Activated CD4-positive, alpha-beta T cell treated with anti-CD3 and anti-CD28 coated beads for 24 hours (primary cell): ENCODE measurements around the gene ETFA.

Experiments used
- DNase-seq, 2 donors: peaks; one replicate each; pipeline ENCODE4 v3.0.0-alpha.2; 2020; ENCODE audit warnings: low read depth in 2 of 2

ETFA gene

DNA sequence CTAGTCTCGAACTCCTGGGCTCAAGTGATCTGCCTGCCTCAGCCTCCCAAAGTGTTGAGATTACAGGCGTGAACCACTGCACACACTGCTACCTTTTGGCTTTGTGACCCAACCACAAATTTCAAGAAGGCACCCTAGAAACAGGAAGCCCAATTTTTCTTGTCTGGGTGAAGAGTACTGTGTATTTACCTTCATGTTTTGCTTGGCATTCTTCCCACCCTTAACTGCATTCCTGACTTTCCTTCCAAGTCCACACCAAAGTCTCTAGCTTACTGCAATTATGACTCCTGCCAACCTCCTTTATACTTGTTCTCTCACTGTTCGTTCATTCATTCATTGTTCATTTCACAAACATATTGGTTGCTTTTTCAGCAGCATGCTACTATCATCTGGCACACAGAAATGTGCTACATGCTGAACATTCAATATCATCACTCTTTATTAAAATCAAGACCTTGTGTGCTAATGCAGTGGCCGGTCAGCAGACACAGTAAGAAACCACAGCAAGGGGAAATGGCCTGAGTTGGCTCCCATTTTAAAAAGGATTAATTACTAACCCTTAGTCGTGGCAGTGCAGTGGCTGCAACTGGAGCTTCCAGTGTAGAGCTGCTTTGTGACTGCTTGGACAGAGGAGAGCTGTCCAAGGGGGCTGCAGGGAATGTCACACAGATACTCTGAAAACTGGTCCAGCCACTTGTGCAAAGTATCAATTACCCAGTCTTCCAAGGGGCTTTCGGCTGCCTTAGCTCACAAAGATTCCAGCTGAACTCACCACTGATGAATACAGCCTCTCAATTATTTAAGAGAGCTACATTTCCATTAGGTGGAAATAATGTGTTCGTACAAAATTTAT, 94.0 kb downstream of the ETFA start:
- DNase-seq: no peak

DNA sequence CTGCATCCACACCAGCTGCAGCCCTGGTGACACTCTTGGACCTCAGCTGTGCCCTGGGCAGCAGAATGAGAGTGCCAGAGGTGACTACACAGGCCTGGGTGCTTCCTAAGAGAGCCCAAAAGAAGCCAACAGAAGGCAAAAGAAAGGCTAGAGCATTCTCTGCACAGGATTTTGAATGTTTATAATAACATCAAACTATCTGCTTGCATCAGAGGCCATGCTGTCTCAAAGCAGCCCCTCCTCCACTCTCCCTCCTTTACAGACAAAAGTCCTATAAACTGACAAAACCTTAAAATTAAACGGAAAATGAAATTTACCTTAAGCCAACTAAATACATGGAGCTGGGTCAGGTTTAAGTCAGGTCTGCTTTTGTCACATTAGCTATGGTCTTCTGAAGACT, 95.6 kb downstream of the ETFA start:
- DNase-seq: no peak

DNA sequence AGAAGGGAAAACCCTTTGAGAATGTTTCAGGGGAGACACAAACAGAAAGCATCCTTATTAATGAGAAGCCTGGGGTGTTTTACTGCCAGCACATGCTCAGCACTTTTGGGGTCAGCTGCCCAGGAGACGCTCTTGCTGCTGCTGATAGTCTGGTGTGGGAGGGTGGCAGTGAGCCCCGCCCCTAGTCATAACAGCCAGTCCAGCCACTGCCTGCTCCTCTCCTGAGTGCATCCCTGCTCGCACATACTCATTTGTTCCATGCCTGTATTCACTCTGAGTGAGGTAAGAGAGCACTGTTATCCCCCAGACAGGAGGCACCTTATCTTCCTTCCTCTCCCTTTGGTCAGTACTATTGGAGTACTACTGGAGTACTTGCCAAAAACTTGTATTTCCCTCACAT, 101.3 kb downstream of the ETFA start:
- no peak for DNase-seq

DNA sequence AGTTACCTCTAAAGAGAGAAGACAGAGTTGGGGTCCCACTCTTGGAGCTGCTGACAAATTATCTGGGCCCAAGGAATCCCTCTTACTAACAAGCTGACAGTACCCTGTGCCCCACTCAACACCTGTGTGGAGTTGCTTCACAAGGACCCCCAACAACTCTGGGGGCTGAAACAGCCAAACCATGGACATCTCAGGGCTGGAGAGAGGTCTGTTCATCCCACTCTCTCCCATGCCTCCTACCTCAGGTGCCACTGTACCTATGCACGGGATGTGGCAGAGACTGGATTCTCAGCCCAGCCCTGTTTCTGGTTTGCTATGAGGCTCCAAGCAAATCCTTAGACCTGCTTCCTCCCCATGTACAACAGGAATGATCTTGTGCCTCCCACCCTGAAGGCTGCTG, 101.7 kb downstream of the ETFA start:
- DNase-seq: no peak

DNA sequence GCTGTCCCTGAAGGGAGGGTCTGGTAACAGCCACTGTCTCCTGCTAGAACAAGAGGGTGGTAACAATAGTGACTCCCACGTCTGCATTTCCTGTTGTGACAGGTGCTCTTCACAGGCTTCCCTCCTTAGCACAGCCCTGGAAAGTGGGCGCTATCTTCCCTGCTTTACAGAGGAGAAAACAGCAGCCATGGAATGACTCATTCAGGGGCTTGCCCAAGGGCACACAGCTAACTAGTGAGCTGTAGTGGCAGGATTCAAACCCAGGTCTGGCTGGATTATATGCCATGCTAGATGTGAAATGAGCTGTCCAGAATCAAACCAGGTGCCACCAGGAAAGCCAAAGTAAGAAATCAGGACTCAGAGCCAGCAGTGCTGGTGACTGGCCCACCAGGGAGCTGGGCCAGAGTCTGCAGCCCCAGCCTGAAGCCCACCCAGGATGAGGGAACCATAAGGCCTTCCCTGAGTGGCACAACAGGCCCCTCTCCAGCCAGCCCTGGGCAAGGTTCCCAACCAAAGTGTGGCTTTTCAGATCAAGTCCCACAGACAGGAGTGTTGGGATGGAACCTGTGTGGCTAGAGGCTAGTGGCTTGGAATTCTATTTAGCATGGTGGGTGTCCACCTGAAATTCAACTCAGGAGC, 102.4 kb downstream of the ETFA start:
- no peak for DNase-seq

DNA sequence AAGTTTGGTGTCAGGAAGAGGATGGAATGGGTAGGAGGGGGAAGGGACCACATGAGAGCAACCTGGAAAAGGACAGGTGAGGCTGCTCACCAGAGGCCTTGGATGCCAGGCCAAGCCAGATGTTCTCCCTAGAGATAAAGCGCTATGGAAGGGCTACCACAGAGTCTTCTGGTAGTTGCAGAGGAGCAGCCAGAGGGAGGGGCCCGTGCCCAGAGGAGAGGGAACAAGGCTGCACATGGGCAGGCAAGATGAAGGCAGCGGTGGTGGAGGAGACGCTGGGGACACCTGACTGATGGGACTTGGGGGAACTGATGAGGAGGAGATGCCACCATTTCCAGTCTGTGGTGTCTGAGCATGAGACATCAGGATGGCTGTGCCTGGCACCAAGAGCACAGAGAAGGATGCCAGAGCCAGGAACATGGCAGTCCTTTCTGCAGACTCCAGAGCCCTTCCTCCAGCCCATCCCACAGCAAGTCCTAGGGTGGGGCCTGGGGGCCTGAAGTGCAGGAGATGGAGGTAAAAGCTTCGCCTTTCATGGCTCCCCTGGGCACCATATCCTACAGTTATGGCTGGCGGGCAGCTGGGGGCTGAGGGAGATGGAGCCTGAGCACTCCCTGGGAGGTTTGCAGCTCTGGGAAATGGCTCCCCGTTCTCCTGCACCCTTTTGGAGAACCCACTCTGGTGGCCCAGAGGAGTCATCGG, 103.0 kb downstream of the ETFA start:
- DNase-seq: no peak

DNA sequence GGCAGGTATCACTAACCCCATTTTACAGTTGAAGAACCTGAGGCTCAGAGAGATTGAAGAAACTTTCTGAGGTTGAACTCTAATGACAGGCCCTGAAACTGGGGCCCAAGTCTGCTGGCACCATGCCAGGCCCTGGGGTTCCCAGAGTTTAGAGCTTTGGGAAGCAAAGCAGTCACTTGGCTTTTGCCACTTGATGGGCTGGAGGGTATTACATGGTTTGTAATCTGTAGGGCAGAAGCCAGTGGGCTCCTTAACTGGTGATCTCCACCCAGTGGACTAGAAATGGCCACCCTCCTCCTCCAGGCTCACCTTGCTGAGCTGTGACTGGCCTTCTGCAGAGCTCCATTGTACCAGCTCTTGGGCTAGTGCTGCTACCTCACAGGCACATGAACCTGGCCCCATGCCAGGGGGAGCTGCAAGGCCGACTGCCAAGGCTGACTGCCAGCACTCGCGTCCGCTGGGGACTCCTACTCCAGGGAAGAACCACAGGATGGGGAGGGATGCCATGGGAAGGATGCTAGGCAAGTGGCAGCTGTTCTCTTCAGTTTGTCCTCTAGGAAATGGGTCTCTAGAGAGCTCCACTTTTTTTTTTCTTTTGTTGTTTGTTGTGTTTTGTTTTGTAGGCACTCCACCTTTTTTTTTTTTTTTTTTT, 104.8 kb downstream of the ETFA start:
- no peak for DNase-seq

DNA sequence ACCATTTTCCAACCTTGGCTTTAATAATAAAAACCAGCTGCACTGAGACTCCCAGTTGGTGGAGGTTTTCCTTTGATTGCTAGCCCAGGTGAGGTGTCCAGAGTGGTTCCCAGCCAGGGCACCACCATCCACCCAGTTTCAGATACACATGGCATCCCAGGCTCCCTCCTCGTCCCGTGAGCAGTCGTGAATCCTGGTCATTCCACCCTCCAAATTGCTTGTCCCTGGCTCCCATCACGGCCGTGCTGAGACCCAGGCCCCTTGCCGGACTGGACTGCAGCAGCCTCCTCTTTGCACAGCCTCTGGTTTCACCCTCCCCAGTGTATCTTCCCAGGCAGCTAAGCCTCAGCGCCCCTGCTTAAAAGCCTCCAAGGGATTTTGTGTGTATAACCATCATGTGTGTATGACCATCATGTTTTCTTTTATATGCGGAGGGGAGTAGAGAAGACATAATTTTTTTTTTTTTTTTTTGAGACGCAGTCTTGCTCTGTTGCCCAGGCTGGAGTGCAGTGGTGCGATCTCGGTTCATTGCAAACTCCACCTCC, 106.3 kb downstream of the ETFA start:
- no peak for DNase-seq

DNA sequence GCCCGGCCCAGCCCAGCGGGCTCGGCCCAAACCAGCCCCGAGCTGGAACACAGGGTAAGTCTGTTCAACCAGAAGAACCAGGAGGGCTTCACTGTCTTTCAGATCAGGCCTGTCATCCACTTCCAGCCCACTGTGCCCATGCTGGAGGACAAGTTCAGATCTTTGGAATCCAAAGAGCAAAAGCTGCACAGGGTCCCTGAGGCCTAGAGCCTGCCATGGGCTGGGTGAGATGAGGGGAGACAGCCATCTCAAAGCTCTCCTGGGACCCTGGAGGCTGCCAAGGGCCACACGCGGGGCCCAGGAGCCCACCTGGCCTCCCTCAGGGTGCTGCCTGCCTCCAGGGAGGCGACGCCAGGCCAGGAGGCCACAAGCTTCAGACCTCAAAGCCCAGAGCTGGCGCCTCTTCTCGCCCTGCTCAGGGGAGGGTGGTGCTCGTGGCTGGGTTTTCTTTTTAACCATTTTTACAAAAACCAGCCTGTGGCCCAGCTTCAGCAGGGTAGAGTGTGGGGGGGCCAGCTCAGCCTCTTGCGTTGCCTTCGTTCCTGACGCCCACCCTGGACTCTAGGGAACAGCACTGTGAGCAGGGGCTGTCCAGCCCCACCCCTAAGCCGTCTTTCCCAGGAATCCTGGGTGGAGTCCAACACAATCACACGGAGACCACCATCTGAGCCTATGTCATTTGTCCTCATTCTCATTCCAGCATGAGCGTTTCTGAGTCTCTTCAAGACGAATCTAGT, 107.0 kb downstream of the ETFA start:
- no peak for DNase-seq

DNA sequence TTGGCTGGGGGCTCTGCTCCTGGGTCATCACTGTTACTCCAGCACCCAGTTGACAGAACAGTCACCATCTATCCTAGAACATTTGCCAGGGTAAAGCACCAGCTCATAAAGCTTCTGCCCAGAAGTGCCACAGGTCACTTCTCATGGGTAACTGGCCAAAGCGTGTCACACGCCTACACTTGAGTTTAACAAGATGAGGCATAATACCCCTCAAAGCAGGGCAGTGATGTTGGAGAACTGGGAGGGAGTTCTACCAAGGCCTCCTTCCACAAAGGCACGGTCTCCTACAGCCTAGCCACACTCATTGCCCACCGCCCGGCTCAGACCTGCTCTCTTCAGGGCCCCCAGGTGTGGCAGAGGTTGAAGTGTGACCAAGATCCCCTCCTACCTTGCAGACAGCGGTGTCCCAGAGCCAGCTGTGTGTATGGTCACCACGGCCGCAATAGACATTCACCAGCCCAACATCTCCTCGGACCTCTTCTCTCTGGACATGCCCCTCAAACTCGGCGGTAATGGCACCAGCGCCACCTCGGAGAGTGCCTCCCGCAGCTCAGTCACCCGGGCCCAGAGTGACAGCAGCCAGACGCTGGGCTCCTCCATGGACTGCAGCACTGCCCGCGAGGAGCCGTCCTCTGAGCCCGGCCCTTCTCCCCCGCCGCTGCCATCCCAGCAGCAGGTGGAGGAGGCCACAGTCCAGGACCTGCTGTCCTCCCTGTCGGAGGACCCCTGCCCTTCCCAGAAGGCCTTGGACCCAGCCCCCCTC, 107.7 kb downstream of the ETFA start:
- DNase-seq: no peak

DNA sequence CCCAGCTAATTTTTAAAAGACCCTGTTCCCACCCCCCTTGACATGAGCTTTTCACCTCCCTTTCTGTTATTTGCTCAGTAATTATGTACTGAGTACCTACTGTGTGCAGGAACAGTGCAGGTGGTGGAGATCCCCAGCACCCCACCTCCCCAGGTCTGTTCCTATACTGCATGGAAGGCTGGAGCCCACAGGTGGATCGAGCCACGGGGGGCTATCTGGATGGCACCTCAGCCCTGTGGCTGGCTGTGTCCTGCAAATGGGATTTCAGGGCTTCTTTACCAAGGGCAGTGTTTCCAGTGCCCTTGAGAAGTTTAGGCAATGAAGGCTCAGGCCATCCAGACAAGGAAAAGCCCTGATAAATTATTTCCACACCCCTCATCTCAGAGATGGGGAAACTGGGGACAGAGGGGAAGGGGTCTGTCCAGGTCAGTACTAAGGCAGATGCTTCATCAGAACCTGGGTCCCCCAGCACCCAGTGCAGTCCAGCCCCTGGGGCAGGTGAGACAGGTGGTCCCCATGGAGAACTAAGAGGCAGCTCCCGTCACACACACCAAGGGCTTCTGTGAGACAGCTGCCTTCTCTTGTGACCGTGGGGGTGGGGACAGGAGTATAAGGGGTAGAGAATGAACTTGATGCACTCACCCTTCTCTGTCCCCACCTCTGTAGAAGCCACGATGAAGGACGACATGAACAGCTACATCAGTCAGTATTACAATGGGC, 109.6 kb downstream of the ETFA start:
- no peak for DNase-seq

DNA sequence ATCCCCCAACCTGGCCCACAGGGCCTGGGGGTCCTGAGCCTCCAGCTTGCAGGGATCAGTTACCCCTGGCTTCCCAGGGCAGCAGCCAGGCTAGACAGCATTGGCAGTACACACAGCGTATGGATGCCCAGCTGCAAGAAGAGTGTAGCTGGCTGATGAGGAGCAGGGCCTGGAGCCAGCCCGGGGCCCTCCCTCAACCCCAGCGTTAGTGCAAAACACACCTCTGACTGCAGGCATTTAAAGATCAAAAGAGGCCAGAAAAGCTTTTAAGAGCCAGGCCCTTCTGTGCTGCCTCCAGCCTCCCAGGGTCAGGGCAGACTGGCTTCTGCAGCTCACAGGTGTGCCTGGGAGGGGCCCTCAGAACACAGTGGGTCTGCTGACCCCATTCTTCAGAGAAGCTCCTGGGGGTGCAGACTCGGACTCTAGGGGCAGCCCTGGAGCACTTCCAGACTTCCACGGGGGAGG, 110.6 kb downstream of the ETFA start:
- no peak for DNase-seq

DNA sequence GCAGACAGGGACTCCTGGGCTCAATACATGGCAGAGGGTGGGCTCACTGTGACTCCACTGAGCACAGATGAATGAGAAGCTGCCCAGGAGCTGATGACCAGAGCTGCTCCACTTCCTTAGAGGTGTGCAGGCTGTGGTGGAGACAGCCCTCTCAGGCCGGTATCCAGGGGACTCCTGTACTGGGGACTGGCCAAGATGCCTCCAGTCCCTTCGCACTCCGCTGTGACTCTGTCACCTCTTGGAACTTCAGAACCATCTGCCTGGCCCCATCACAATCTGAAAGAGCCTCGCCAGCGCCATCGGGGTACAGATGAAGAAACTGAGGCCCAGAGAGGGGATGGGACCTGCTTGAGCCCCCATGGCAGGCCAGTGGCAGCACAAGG, 111.2 kb downstream of the ETFA start:
- no peak for DNase-seq

DNA sequence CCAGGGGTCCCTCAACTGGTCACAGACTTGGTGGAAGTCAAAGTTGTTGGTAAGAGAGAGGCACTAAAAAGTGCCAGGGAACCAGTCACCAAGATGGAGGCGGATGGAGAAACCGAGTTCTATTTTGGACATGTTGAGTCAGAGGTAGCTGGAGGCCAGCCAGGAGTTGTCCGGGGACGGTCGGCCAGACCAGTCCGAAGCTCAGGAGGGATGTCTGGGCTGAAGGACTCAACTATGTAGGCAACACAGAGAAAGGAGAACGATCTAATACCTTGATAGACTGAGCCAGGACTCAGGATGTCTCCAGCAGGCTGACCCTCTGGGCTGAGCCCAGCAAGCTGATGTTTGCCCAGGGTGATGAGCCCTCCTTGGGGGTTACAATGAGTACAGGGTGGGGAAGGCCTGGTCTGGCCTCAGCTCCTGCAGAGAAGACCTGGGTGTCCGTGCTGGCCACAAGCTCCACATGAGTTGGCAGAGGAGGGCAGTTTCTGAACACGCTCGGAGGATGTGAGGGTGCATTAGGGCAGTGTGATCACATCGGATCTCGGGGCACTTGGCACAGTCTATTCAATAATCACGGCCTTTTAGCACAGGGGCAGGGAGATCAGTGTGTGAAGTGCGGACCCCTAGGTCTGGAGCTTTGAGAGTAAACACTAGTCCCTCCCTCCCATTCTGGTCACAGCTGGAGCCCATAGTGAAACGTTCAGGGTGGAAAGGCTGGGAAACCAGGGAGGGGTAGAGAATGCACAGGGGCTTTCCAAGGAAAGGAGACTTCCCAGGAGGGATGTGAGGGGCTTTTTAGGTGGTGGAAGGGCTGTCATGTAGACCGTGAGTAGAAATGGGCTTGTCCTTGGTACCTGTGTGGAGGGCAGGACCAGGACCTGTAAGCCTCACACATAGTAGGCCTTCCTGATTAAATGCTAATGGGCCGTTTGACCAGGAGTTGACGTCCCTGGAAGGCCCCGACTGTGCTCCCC, 111.9 kb downstream of the ETFA start:
- no peak for DNase-seq

DNA sequence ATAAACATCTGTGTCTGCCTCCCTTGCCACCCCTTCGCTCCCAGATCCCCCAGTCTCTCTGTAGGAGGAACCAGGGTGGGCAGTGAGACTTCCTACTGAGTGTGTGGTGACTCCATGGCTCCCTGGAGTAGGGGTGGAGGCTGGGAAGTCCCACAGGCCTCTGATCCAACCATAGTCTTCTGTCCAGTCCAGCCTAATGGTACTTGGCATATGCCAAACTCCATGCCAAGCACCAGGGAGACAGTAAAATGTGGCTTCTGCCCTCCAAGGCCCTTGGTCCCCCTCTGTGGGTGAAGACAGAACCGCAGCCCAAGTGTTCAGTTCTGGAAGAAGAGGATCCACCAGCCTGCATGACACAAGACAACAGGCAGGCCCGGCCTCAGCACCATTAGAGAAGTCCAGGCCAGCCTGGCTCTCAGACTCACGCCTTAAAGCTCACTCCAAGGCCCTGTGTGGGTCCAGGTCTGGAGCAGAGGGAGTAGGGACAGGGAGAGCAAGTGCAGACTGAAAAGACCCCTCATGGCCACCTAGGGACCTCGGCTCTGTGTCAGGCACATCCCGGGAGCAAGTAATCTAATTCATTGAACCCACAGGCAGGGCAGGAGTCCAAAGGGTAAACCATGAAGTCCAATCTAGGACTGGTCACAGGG, 112.7 kb downstream of the ETFA start:
- no peak for DNase-seq

DNA sequence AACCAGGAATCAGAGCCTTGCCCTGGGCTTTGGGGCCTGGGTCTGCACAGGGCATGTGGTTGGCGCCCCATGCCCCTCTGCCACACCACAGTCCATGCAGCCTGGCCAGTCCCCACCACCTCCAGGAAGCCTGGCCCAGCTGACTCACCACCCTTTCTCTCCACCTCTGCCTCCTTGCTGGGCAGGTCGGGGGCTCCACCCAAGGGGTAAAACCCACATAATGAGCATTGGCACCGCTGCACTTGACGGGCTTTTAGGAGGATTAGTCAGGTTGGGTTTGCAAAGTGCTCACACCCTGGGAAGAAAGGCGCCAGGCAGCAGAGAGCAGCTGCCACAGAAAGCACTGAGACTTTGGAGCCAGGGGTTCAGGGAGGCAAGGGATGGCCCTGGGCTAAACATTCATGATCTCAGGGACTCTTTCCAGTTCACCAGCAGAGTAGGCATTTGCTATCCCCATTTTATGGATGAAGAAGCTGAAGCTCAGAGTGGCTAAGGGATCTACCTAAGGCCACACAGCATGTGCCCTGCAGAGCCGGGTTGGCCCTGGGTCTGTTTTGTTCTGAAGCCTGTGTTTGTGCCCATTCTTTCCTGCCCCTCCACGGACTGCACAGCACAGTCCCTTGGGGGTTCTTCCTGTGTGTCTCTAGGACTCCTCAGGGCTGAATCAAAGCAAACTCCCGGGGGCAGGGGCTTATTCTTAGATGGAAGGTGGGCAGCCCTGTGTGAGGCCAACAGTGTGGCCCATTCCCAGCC, 113.4 kb downstream of the ETFA start:
- no peak for DNase-seq
